HEK293T (cell line): ENCODE measurements around the gene NCOA6.

Experiments used
- ELF4 ChIP-seq: fragments of 450-650 bp; IDR thresholded peaks from 2 replicates; pipeline ENCODE4 v1.6.1; 2017; ENCODE audit warnings: antibody characterized with exemption
- PKNOX1 ChIP-seq: fragments of 450-650 bp; IDR thresholded peaks from 2 replicates; pipeline ENCODE4 v1.6.1; 2016
- SP1 ChIP-seq: fragments of 450-650 bp; IDR thresholded peaks from 2 replicates; pipeline ENCODE4 v1.6.1; 2017

- TF ChIP-seq PKNOX1 (no peak), SP1 (no peak), ELF4 (no peak)
These were observed 122.4 kb downstream of the NCOA6 start for GRCh38 chr20:34703061-34703423.
